GM12874 (cell line): Measurements from ENCODE around the gene CFAP221.

Experiments used
- CTCF ChIP-seq: IDR thresholded peaks from 2 replicates; pipeline ENCODE4 v1.5.1; 2011; ENCODE audit warnings: low read depth, mild to moderate bottlenecking, control low read depth, low read length, moderate library complexity; ENCODE audit not compliant: insufficient read depth

CFAP221 gene

GRCh38 chr2:119536707-119537106 lies 7.5 kb upstream of the CFAP221 start:
- TF ChIP-seq CTCF: no peak

DNA sequence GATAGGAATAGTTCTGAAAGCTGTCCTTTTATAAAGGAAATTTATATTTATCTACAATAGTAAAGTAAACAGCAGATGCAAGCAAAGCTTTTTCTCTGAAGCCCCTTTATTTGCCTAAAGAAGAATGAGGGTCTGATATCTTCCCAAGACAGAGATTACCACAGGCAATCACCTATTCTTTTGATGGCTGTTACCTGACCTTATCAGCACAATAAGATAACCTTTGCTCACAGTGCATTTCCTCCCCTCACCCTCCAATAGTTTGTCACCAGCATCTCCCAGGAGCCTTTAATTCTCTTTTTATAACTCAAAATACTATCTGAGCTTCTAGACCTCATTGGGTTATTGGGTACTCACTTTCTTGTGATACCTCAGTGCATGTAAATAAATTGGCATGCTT lies 6.5 kb upstream of the CFAP221 start:
- no peak for TF ChIP-seq CTCF

- TF ChIP-seq CTCF: no peak
Observed at GRCh38 chr2:119541476-119541875, 2.8 kb upstream of the CFAP221 start.

DNA sequence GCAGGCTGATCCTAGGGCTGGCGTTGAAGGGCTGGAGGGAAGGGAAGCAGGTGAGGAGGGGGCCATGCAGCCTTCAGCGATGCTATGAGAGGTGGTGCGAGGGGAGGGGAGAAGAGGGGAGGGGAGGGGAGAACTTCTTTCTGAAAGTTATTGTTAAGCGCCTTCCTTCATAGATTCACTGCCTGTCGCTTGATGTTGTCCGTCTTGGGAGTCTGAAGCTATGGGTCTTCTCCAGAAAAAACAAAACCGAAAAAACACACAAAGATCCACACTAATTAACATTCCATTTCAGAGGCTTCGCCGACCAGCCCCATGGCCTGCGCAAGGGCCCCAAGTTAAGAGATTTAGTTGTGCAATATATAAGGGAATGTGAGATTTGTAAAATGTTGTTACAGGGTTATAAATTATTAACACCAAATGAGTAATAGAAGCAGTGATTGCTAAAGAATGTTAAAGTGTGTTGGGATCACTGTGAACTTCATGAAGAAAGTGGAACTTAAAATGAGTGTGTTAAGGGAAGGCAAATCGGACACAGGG lies 758 bp downstream of the CFAP221 start:
- TF ChIP-seq CTCF: no peak

DNA sequence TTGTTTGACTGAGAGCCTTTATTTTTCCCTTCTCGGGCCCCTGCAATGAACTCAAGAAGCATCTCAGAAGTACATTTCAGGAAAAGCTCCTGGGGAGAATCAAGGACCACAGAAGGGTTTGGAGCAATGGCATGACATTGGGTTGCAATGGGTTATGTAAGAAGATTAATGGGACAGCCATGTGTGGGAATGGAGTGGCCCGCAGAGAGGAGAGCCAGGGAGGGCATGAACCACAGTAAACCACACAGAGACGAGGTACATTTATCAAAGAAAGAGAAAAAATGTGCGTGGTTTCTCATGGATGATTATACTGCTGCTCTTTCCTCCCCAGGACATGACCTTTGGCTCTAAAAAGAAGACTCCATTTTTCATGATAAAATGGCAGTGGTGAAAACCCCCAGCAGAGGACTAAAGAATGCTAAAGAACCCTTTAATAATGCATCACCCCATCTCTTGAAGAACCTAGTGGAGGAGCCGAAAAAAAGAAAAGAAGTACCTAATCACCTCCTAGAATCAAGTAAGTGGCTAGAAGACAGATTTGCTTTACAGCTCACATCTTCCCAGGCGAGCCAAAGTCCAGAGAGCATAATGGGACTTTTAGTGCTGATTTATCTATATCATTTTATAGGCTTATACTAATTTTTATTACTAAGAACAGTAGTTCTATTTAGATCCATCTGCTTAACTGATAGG lies 1.7 kb downstream of the CFAP221 start:
- no peak for TF ChIP-seq CTCF

GRCh38 chr2:119546447-119546767 lies 2.2 kb downstream of the CFAP221 start:
- TF ChIP-seq CTCF: no peak

- TF ChIP-seq CTCF: no peak
Observed at GRCh38 chr2:119548516-119549120, 4.4 kb downstream of the CFAP221 start.
